KMS-11 (cell line): Measurements from ENCODE around the gene SERPINI1.

ENCODE experiments used
- H2AFZ ChIP-seq: fragments of 200-600 bp; sonication (generic); 2 replicates; pipeline ENCODE4 v1.6.1; 2016; ENCODE audit warnings: antibody characterized with exemption, mixed run types, low read depth
- H3K27ac ChIP-seq: fragments of 200-600 bp; sonication (generic); 2 replicates; pipeline ENCODE4 v1.6.1; 2016; ENCODE audit warnings: mild to moderate bottlenecking, mixed run types
- H3K27me3 ChIP-seq: fragments of 200-600 bp; sonication (generic); 2 replicates; pipeline ENCODE4 v1.6.1; 2017; ENCODE audit warnings: mild to moderate bottlenecking, low read depth, mixed run types, moderate library complexity; ENCODE audit not compliant: insufficient read depth
- H3K36me3 ChIP-seq: fragments of 200-600 bp; sonication (generic); 2 replicates; pipeline ENCODE4 v1.6.1; 2017; ENCODE audit warnings: mild to moderate bottlenecking, mixed run types; ENCODE audit not compliant: insufficient read depth
- H3K4me1 ChIP-seq: fragments of 200-600 bp; sonication (generic); 2 replicates; pipeline ENCODE4 v1.6.1; 2016; ENCODE audit warnings: mild to moderate bottlenecking, low read depth, mixed run types; ENCODE audit not compliant: poor library complexity, severe bottlenecking
- H3K4me2 ChIP-seq: fragments of 200-600 bp; sonication (generic); 2 replicates; pipeline ENCODE4 v1.7.0; 2016; ENCODE audit warnings: mild to moderate bottlenecking, mixed run types
- H3K4me3 ChIP-seq: fragments of 200-600 bp; sonication (generic); IDR thresholded peaks from 2 replicates; pipeline ENCODE4 v1.6.1; 2017; ENCODE audit warnings: low read depth, low read length, mixed read lengths; ENCODE audit not compliant: insufficient read depth
- H3K79me2 ChIP-seq: fragments of 200-600 bp; sonication (generic); 2 replicates; pipeline ENCODE4 v1.6.1; 2016; ENCODE audit warnings: low read depth, mixed run types; ENCODE audit not compliant: insufficient read depth
- H3K9ac ChIP-seq: fragments of 200-600 bp; sonication (generic); 2 replicates; pipeline ENCODE4 v1.6.1; 2016; ENCODE audit warnings: mild to moderate bottlenecking, mixed run types
- H4K20me1 ChIP-seq: fragments of 200-600 bp; sonication (generic); 2 replicates; pipeline ENCODE4 v1.6.1; 2016; ENCODE audit warnings: mild to moderate bottlenecking, mixed run types; ENCODE audit not compliant: insufficient read depth
- CTCF ChIP-seq: fragments of 200-600 bp; sonication (generic); conservative IDR thresholded peaks from 2 replicates; pipeline ENCODE4 v1.6.1; 2017; ENCODE audit warnings: low read depth, mild to moderate bottlenecking, antibody characterized with exemption, low read length, moderate library complexity, mixed read lengths

SERPINI1 gene

GRCh38 chr3:167711439-167711838, 24.1 kb upstream of the SERPINI1 start:
- H3K4me2 ChIP-seq, result no peak overlapping the region
- H3K36me3 ChIP-seq, result no peaks in the 10 kb centered on the region; the same call in 1 of the 2 replicates
- no peak overlapping the region for H3K9ac ChIP-seq
- H3K4me3 ChIP-seq, result no peak overlapping the region
- no peaks in the 10 kb centered on the region for H3K27me3 ChIP-seq
- H3K27ac ChIP-seq, result no peak overlapping the region
- no peak overlapping the region for H2AFZ ChIP-seq
- H4K20me1 ChIP-seq, result peaks cover 9% of the 10 kb centered on the region; the same call in 1 of the 2 replicates
- no peak for TF ChIP-seq CTCF
- peaks cover 3% of the 10 kb centered on the region for H3K4me1 ChIP-seq
- H3K79me2 ChIP-seq, result peaks cover 39% of the 10 kb centered on the region; the same call in 1 of the 2 replicates

GRCh38 chr3:167712445-167712844, 23.1 kb upstream of the SERPINI1 start:
- Histone ChIP-seq H3K9ac (no peak overlapping the region), H3K36me3 (no peaks in the 10 kb centered on the region; the same call in 1 of the 2 replicates), H3K4me2 (no peak overlapping the region), H3K4me1 (no peaks in the 10 kb centered on the region), H2AFZ (no peak overlapping the region), H3K4me3 (no peak overlapping the region), H3K27ac (no peak overlapping the region), H3K27me3 (no peaks in the 10 kb centered on the region), H3K79me2 (peaks cover 39% of the 10 kb centered on the region; the same call in 1 of the 2 replicates), H4K20me1 (peaks cover 9% of the 10 kb centered on the region; the same call in 1 of the 2 replicates)
- TF ChIP-seq CTCF, result no peak

- no peaks in the 10 kb centered on the region; the same call in 1 of the 2 replicates for H3K36me3 ChIP-seq
- peaks cover 39% of the 10 kb centered on the region; the same call in 1 of the 2 replicates for H3K79me2 ChIP-seq
- no peaks in the 10 kb centered on the region for H3K4me1 ChIP-seq
- peaks cover 9% of the 10 kb centered on the region; the same call in 1 of the 2 replicates for H4K20me1 ChIP-seq
- H3K4me2 ChIP-seq, result no peak overlapping the region
- no peak overlapping the region for H2AFZ ChIP-seq
- TF ChIP-seq CTCF, result no peak
- H3K27ac ChIP-seq, result no peak overlapping the region
- no peak overlapping the region for H3K9ac ChIP-seq
- H3K27me3 ChIP-seq, result no peaks in the 10 kb centered on the region
- no peak overlapping the region for H3K4me3 ChIP-seq
These were observed 20.6 kb upstream of the SERPINI1 start for GRCh38 chr3:167714871-167715270.

- H3K27ac ChIP-seq, result no peak overlapping the region
- TF ChIP-seq CTCF, result no peak
- no peak overlapping the region for H3K4me3 ChIP-seq
- no peaks in the 10 kb centered on the region for H3K27me3 ChIP-seq
- H4K20me1 ChIP-seq, result peaks cover 9% of the 10 kb centered on the region; the same call in 1 of the 2 replicates
- no peak overlapping the region for H2AFZ ChIP-seq
- H3K9ac ChIP-seq, result no peak overlapping the region
- no peaks in the 10 kb centered on the region for H3K36me3 ChIP-seq
- no peaks in the 10 kb centered on the region for H3K4me1 ChIP-seq
- H3K4me2 ChIP-seq, result no peak overlapping the region
- peaks cover 43% of the 10 kb centered on the region for H3K79me2 ChIP-seq
These were observed 18.6 kb upstream of the SERPINI1 start for GRCh38 chr3:167716920-167717319.
